Thoracic aorta (tissue), 2 donors: ENCODE measurements around the gene MMAB. TPM values are rescaled to one million over a fixed set of nuclear protein-coding genes. Genes with fewer than 3 reads are reported as not detected.

ENCODE experiments used
- ATAC-seq: fragments of 150-250 bp; one replicate; pipeline ENCODE4 v1.8.0; 2017; ENCODE audit warnings: low read depth; ENCODE audit not compliant: insufficient number of reproducible peaks, low FRiP score
- DNase-seq: peaks from one replicate; pipeline ENCODE4 v3.0.0-alpha.2; 2020; ENCODE audit warnings: low spot score
- H3K27ac ChIP-seq, 2 donors: fragments of 200-600 bp; sonication (generic); 1 replicate in 1 of 2; 2 replicates in 1 of 2; pipeline ENCODE4 v1.5.1; 2016; ENCODE audit warnings: mild to moderate bottlenecking in 2 of 2, moderate library complexity in 2 of 2
- H3K27me3 ChIP-seq: fragments of 200-600 bp; sonication (generic); replicated peaks from 2 replicates; pipeline ENCODE4 v1.6.0; 2016; ENCODE audit warnings: mild to moderate bottlenecking; ENCODE audit not compliant: insufficient read depth
- H3K36me3 ChIP-seq: fragments of 200-600 bp; sonication (generic); one replicate; pipeline ENCODE4 v1.5.1; 2016
- H3K4me1 ChIP-seq, 2 donors: fragments of 200-600 bp; sonication (generic); 1 replicate in 1 of 2; 2 replicates in 1 of 2; pipeline versions ENCODE4 v1.5.1 to v1.6.0; 2016; ENCODE audit warnings: low read depth in 2 of 2, mild to moderate bottlenecking in 1 of 2; ENCODE audit not compliant: control insufficient read depth in 1 of 2
- H3K4me3 ChIP-seq: fragments of 200-600 bp; sonication (generic); 2 replicates; pipeline ENCODE4 v1.5.1; 2016; ENCODE audit warnings: mild to moderate bottlenecking
- H3K9me3 ChIP-seq: fragments of 200-600 bp; sonication (generic); 2 replicates; pipeline ENCODE4 v1.5.1; 2016
- CTCF ChIP-seq: fragments of 200-600 bp; sonication (generic); IDR thresholded peaks from one replicate; pipeline ENCODE4 v1.5.1; 2019; ENCODE audit warnings: antibody characterized with exemption
- total RNA-seq, 2 donors: library from RNA; depleted of rRNA; stranded (reverse); fragments of >200 nt; gene quantifications; one replicate each; pipeline versions ENCODE4 v1.1.0 to v1.2.3, GENCODE V29; 2016

Gene MMAB
- total RNA-seq, 2 donors from 2014 or later: 18.7 to 32.4 TPM

GRCh38 chr12:109535863-109536250 lies 37.4 kb downstream of the MMAB start:
- H3K9me3 ChIP-seq: no peaks in the 10 kb centered on the region
- no peaks in the 10 kb centered on the region for H3K27me3 ChIP-seq
- peaks cover 27% of the 10 kb centered on the region for H3K36me3 ChIP-seq
- no peak for TF ChIP-seq CTCF
- H3K4me1 ChIP-seq: no peaks in the 10 kb centered on the region
- H3K4me3 ChIP-seq: no peak overlapping the region
- H3K27ac ChIP-seq: no peak overlapping the region
- DNase-seq: no peak
- ATAC-seq: no peak

GRCh38 chr12:109535231-109535862 lies 38.0 kb downstream of the MMAB start:
- DNase-seq (no peak), ATAC-seq (no peak)
- no peak overlapping the region for H3K4me3 ChIP-seq
- no peaks in the 10 kb centered on the region for H3K9me3 ChIP-seq
- H3K36me3 ChIP-seq: peaks cover 31% of the 10 kb centered on the region
- H3K4me1 ChIP-seq: no peaks in the 10 kb centered on the region
- H3K27me3 ChIP-seq: no peaks in the 10 kb centered on the region
- H3K27ac ChIP-seq: no peak overlapping the region
- TF ChIP-seq CTCF: no peak

- no peak for DNase-seq
- peaks cover 40% of the 10 kb centered on the region for H3K36me3 ChIP-seq
- no peaks in the 10 kb centered on the region for H3K9me3 ChIP-seq
- H3K27ac ChIP-seq: no peak overlapping the region
- no peak for TF ChIP-seq CTCF
- no peaks in the 10 kb centered on the region for H3K4me1 ChIP-seq
- no peak for ATAC-seq
- H3K4me3 ChIP-seq: no peak overlapping the region
- H3K27me3 ChIP-seq: no peaks in the 10 kb centered on the region
Observed at GRCh38 chr12:109534456-109534855, 38.8 kb downstream of the MMAB start.

GRCh38 chr12:109533487-109533740 lies 39.9 kb downstream of the MMAB start:
- peaks cover 40% of the 10 kb centered on the region for H3K36me3 ChIP-seq

DNA sequence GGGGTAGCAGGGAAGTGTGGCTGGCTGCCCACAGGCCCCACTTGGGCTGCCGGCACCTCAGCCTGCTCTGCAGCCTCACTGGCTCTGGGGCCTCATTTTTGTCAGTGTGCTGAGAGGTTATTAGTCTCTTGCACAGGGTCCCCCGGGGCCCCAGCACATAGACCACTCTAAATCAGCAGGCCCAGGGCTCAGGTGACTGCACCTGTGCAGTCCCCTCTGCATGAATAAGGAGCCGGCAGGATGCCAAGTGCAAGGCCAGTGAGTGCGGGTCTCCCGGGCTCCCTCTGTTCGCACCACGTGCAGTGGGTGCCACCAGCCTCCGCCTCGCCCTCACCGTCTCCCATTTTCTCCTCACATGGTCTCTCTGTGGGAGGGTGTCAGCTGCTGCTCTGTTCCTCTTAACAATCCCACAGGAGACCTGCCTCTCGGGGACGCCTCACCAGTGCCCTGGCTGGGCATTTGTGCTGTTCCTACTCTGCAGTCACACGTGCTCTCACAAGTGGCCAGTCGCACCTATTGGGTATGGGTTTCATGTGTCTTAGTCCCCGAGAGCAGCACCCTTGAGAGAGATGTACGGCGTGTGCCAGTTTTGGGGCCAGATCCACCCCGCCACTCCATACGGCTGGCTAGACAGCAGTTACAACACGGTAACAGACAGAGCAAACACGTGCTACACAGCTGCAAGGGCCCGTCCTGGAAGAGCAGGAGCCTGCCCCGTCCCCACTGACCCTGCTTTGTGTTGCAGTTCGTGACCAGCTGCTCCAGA lies 40.4 kb downstream of the MMAB start:
- Histone ChIP-seq H3K27ac (no peak overlapping the region), H3K27me3 (no peaks in the 10 kb centered on the region), H3K4me1 (no peaks in the 10 kb centered on the region), H3K36me3 (peaks cover 40% of the 10 kb centered on the region), H3K4me3 (no peak overlapping the region), H3K9me3 (no peaks in the 10 kb centered on the region)
- no peak for TF ChIP-seq CTCF
- no peak for DNase-seq
- no peak for ATAC-seq

More at GRCh38 chr12:109533487-109533740, 39.9 kb downstream of the MMAB start:
- TF ChIP-seq CTCF: no peak
- Histone ChIP-seq H3K27me3 (no peaks in the 10 kb centered on the region), H3K27ac (no peak overlapping the region), H3K4me1 (no peaks in the 10 kb centered on the region), H3K9me3 (no peaks in the 10 kb centered on the region), H3K4me3 (no peak overlapping the region)
- no peak for ATAC-seq
- no peak for DNase-seq
